ENCODE data around the gene CD160.
"Not testable (repeated sequence)": the region's sequence is repeated elsewhere in the genome, so short reads cannot be mapped to it uniquely, and the experiment has no call there.

GRCh38 chr1:145684858-145685257 is 34.4 kb upstream of the CD160 start:
- TF ChIP-seq, protein P1, sequence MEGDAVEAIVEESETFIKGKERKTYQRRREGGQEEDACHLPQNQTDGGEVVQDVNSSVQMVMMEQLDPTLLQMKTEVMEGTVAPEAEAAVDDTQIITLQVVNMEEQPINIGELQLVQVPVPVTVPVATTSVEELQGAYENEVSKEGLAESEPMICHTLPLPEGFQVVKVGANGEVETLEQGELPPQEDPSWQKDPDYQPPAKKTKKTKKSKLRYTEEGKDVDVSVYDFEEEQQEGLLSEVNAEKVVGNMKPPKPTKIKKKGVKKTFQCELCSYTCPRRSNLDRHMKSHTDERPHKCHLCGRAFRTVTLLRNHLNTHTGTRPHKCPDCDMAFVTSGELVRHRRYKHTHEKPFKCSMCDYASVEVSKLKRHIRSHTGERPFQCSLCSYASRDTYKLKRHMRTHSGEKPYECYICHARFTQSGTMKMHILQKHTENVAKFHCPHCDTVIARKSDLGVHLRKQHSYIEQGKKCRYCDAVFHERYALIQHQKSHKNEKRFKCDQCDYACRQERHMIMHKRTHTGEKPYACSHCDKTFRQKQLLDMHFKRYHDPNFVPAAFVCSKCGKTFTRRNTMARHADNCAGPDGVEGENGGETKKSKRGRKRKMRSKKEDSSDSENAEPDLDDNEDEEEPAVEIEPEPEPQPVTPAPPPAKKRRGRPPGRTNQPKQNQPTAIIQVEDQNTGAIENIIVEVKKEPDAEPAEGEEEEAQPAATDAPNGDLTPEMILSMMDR (IDR thresholded peaks at IDR 0.05): not testable (repeated sequence)
- not testable (repeated sequence) for TF ChIP-seq EP300 (IDR thresholded peaks at IDR 0.05; ENCODE audit: low read depth)

Measured in transverse colon (tissue), 3 donors.